BE2C (cell line): ENCODE results near the gene PDGFA.

Experiments
- DNase-seq: peaks from one replicate; pipeline ENCODE4 v3.0.0-alpha.2; 2020
- H3K27me3 ChIP-seq: fragments of 250-450 bp; sonication (Bioruptor Pico); 2 replicates; pipeline ENCODE4 v1.5.1; 2020; ENCODE audit warnings: mild to moderate bottlenecking
- H3K36me3 ChIP-seq: fragments of 250-450 bp; sonication (Bioruptor Pico); 2 replicates; pipeline ENCODE4 v1.5.1; 2020; ENCODE audit warnings: mild to moderate bottlenecking
- H3K4me1 ChIP-seq: fragments of 250-450 bp; sonication (Bioruptor Pico); 2 replicates; pipeline ENCODE4 v1.5.1; 2020
- H3K4me3 ChIP-seq: 2 replicates; pipeline ENCODE4 v1.5.1; 2011; ENCODE audit warnings: low read depth, low read length
- H3K9me3 ChIP-seq: fragments of 250-450 bp; sonication (Bioruptor Pico); 2 replicates; pipeline ENCODE4 v1.5.1; 2020
- TF ChIP-seq, protein P1 (sequence below): IDR thresholded peaks from 2 replicates; pipeline ENCODE4 v1.5.1; 2012; ENCODE audit warnings: mild to moderate bottlenecking, low read depth, low read length

Gene PDGFA

DNA sequence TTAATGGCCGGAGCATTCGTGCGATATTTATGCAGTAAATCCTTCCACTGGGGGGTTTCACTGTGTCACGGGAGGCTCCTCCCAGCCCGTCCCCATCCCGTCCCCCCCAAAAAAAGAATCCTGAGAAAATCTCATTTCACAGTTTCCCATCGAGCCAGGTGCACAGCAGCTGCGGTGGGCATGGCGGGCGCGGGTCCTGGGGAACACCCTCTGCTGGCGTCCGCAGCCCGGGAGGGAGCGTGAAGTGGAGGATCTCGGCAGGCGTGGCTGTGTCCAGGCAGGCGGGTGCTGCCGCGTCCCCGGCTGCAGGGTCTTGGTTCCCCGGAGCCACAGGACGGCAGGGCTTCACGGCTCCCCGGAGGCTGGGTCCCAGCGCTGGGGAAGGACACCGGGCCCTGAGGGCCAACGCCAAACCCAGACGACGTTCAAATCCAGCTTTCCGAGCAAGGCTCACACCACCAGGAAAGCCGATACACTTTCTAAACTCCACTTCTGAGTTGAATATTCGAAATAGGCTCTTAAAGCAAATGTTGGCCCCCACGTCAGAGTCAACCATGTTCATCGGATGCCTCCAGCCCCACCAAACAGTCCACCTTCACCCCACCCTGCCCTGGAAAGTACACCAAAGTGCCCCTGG lies 55.7 kb downstream of the PDGFA start:
- no peak overlapping the region for H3K4me3 ChIP-seq
- H3K4me1 ChIP-seq, result no peaks in the 10 kb centered on the region
- H3K9me3 ChIP-seq, result no peaks in the 10 kb centered on the region
- TF ChIP-seq, protein P1, sequence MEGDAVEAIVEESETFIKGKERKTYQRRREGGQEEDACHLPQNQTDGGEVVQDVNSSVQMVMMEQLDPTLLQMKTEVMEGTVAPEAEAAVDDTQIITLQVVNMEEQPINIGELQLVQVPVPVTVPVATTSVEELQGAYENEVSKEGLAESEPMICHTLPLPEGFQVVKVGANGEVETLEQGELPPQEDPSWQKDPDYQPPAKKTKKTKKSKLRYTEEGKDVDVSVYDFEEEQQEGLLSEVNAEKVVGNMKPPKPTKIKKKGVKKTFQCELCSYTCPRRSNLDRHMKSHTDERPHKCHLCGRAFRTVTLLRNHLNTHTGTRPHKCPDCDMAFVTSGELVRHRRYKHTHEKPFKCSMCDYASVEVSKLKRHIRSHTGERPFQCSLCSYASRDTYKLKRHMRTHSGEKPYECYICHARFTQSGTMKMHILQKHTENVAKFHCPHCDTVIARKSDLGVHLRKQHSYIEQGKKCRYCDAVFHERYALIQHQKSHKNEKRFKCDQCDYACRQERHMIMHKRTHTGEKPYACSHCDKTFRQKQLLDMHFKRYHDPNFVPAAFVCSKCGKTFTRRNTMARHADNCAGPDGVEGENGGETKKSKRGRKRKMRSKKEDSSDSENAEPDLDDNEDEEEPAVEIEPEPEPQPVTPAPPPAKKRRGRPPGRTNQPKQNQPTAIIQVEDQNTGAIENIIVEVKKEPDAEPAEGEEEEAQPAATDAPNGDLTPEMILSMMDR, result no peak
- no peak for DNase-seq
- H3K36me3 ChIP-seq, result no peaks in the 10 kb centered on the region
- H3K27me3 ChIP-seq, result no peaks in the 10 kb centered on the region

DNA sequence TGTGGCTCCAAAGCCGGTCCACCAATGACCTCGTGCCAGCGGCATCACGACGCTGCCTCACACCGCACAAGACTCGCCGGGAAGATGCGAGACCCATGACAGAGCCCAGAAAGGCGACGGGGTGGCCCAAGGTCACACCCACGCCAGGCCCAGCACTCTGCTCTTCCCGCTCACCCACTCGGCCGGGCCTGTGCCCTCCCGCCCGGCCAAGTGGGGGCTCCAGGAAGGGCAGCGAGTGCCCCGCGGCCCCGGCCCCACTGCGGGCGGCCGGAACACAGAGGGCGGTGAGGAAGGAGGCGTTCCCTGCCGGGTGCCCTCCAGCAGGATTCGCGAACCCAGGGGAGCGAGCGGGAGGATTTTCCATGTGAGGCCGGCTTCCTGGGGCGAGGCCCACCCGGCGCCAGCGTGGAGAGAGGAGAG lies 56.3 kb downstream of the PDGFA start:
- no peak for DNase-seq
- Histone ChIP-seq H3K4me1 (no peaks in the 10 kb centered on the region), H3K36me3 (no peaks in the 10 kb centered on the region), H3K27me3 (no peaks in the 10 kb centered on the region), H3K4me3 (no peak overlapping the region), H3K9me3 (no peaks in the 10 kb centered on the region)
- TF ChIP-seq, protein P1, result no peak

DNA sequence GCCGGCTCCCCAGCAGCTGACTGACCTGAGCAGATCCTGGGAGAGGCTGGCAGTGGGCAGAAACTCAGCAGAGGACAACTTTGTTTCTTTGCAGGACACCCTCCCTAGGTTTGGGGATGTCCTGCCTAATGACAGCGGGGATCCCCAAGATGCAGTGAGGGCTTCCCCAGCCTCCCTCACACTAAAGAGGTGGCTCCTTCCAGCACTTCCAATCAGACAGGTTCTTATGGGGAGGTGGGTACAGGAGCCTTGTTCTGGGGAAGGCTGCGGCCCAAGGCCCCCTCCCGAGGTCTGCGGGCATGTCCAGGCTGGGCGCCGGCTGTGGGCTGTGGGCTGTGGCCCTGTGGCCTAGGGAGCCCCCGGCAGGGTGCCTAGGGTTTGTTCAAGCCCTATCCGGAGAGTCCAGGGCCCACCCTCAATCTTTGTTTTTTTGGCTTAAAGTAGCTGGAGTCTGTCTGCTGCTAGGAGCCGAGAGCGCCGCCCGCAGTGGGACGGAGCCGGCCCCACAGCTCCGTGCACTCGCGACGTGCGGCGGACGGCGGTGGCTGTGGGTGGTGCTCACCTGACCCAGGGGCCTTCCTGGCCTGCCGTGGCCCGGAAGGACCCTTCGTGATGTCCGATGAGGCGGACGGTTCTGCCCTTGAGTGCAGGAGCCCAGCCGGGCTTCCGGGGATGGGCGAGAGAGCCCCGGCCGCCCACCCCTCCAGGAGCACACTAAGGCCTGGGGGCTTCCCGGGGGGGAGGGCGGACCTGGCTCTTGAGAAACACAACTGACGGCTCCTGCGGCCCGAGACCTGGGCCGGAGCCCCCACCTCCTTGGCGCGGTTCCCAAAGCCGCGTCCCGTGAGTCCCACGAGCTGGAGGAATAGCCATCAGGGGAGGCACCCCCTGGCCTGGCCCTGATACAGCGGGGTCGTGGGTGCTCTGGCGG lies 57.2 kb downstream of the PDGFA start:
- TF ChIP-seq, protein P1, result no peak
- Histone ChIP-seq H3K36me3 (no peaks in the 10 kb centered on the region), H3K4me1 (no peaks in the 10 kb centered on the region), H3K27me3 (no peaks in the 10 kb centered on the region), H3K9me3 (no peaks in the 10 kb centered on the region), H3K4me3 (no peak overlapping the region)
- peak; percentile 5 for DNase-seq

DNA sequence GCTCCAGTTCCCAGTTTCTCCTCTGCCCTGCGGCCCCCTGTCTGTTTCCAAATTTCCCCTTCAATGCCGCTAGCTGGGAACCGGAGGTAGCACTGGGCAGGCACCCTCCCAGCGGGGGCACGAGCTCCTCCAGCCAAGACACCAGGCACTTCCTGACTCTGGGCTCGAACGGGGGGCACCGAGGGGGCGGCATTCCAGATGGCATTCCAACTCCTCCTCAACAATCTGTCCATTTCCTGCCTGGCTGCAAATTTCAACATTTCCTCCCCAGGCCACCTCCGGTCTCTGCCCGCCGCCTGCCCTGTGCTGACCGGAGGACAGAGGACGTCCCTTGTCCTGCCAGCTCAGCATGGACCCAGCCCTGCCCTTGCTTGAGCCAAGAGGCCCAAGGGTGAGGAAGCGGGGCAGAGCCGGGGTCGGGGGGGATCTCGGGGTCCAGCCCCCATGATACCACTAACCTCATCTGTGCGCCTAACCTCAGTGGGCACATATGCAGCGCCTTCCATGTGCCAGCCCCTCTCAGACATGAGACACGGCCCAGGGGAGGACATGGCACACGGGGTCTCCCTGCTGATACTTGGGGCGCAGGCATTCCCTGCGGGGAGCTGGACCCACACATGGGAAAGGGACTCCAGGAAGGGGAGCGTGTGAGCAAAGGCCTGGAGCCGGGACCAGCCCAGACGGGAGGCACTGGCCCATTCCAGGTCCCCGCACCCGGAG lies 58.0 kb downstream of the PDGFA start:
- TF ChIP-seq, protein P1, result no peak
- no peaks in the 10 kb centered on the region for H3K36me3 ChIP-seq
- H3K4me3 ChIP-seq, result no peak overlapping the region
- no peaks in the 10 kb centered on the region for H3K4me1 ChIP-seq
- DNase-seq, result no peak
- no peaks in the 10 kb centered on the region for H3K9me3 ChIP-seq
- H3K27me3 ChIP-seq, result no peaks in the 10 kb centered on the region

DNA sequence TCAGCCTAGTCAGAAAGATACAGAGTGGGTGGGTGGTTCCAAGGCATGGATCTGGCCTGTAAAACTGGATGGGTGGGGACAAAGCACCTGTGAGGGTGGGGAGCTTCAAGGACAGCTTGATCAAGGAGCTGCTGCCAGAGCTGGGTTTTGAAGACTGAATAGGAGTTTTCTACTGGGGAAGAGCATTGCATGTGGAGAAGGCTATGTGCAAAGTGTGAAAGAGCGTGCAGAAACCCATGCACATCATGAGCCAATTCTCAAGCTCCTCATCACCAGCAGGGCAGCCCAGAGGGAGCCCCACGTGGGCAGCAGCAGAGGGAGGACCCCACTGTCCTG lies 58.6 kb downstream of the PDGFA start:
- TF ChIP-seq, protein P1, result no peak
- Histone ChIP-seq H3K4me1 (no peaks in the 10 kb centered on the region), H3K4me3 (no peak overlapping the region), H3K27me3 (no peaks in the 10 kb centered on the region), H3K9me3 (no peaks in the 10 kb centered on the region), H3K36me3 (no peaks in the 10 kb centered on the region)
- no peak for DNase-seq
